Epithelial cell of prostate (primary cell): ENCODE measurements around the gene SNX32.

Experiments used
- DNase-seq: peaks from one replicate; pipeline ENCODE4 v3.0.0-alpha.2; 2011; ENCODE audit warnings: low read depth, low spot score
- H3K27ac ChIP-seq: fragments of 450-650 bp; 2 replicates; pipeline ENCODE4 v1.5.1; 2017; ENCODE audit warnings: mild to moderate bottlenecking

The SNX32 gene

DNA sequence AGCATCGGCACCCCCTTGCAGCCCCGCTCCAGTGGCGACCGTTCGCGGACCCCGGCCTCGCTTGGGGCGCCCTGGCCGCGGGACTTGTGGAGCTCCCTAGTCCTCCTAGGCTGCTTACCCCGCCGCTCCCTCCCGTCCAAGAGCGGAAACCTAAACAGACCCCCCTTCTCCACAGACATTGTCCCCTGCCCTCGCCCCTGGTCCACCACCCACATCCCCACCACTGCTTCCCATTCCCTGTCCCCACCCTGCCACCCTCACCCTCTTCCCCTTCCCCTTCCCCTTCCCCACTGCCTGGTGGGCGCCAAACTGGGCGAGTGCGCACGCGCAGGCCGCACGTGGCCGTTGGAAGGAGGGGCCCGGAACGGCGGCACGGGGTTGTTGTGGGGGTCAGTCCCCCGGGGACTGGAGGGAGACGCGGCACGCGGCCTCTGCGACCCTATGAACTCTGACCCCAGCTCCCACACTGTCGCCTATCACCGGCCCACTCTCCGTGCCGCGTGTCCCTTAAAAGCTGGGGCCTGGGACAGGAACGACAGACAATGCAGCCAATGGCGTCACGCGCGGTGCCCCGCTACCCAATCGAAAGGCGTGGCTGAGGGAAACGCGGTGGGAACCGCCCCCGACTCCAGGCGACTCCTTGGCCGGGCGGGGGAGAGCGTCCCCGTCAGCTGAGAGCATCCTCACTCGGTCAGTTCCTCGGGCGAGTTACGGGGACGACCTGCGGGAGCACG lies at the start of gene SNX32:
Gene SNX32 (plus strand): TSS at position 667 of the 734 bp plus-strand sequence. CDS start 103 bp downstream, outside the sequence.
- no peak within 1 kb of the TSS for H3K27ac ChIP-seq
- DNase-seq, result peak; percentile 20

DNA sequence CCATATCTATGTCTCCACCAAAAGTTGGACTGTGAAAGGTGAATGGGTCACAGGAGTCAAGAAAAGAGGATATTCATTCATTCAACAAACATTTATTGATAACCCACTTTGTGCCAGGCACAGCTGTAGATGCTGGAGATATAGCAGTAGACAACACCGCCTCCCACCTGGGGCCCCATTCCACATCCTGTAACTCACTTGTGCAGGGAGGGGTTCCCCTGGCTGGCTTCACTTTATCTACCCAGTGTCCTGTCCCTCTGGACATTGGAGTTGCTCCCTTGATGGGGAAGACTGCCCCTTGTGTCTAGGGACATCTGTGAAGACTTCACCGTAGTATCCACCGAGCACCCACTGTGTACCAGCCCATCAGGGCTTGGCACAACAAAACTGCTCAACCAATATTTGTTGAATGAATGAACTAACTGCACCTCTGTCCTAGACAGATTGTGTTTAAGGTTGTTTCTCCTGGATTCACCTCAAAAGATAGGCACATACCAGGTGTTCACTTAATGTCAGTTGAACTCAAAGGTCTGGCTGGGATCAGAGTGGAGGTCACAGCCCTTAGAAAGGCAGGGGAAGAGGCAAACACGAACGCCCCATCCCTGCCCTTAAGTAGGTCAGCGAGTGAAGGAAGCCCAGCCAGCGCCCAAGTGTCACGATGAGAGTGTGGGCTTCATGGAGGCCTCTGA lies 48.3 kb upstream of the SNX32 start:
- H3K27ac ChIP-seq, result no peak overlapping the region
- no peak for DNase-seq

DNA sequence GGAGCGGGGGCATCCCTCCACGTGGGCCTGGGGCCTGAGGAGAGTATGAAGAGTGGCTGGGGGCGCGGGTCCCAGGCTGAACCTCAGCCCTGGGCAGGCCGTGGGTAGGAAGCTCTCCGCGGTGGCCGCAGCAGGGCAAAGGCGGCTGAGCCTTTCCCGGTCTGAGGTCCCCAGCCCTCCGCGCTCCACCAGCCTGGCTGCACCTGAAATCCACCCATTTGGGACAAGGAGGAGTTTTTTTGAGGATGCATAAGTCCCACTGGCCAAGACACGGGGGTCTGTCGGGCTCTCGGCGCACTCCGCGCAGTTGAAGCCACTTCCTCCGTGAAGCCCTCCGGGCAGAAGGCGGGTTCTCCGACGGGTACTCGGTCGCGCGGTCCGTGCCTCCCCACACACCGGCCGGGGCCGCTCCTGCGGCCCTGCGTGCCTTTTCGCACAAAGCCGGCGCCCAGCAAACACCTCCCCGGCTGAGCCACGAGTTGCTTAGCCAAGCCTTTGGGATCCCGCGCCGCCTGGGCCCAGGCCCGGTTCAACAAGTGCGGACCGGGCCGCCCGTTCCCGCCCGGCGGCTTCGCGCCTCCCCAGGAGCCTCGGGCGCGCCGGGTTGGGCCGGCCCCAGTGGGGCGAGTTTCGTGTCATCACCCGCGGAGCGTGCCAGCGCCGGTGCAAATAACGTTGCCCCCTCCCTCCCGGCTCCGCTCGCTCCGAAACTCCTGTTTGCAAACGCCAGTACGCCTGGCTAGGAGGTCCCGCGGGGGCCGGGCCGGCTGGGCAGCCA lies 47.6 kb upstream of the SNX32 start:
- peak overlapping the region; percentile 12 for H3K27ac ChIP-seq
- no peak for DNase-seq

DNA sequence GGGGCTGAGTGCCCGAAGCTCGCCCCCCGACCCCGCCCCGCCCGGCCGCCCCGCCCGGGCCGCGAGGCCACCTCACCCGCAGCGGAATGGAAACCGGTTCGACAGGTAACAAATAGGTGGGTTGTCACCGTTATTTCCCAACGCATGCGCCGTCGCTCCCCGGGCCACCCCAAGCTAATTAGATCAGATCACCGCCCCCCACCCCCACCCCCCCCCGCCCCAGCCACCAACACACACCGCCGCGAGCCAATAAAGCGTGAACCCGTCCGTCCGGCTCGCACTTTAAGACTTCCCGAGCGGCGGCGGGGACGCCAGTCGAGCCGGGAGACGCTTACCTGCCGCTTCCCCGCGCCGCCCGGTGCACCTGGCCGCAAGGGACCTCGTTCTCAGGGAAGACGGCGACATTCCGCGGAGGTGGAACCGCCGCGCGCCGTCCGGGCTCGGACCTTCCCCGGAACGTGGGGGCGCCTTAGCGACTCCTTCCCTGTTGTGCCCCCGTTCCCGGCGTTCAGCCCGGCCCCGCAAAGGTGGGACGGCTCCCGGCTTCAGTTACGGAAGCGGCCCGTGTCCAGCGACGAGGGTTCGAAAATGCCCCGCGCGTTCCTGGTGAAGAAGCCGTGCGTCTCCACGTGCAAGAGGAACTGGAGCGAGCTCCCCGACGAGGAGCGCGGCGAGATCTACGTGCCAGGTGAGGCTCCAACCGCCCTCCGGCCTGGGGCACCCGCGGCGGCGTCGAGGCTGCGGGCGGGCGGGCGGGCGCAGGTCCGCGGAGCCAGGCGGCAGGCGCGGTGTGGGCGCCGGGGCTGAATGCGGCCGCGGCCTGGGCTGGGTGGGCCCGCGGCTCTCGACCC lies 46.8 kb upstream of the SNX32 start, which contains the start of gene OVOL1:
Gene OVOL1 (plus strand): TSS at position 278 of the 851 bp plus-strand sequence. CDS start 311 bp downstream, at position 589.
- H3K27ac ChIP-seq, result peak within 1 kb of the TSS; percentile 35

DNA sequence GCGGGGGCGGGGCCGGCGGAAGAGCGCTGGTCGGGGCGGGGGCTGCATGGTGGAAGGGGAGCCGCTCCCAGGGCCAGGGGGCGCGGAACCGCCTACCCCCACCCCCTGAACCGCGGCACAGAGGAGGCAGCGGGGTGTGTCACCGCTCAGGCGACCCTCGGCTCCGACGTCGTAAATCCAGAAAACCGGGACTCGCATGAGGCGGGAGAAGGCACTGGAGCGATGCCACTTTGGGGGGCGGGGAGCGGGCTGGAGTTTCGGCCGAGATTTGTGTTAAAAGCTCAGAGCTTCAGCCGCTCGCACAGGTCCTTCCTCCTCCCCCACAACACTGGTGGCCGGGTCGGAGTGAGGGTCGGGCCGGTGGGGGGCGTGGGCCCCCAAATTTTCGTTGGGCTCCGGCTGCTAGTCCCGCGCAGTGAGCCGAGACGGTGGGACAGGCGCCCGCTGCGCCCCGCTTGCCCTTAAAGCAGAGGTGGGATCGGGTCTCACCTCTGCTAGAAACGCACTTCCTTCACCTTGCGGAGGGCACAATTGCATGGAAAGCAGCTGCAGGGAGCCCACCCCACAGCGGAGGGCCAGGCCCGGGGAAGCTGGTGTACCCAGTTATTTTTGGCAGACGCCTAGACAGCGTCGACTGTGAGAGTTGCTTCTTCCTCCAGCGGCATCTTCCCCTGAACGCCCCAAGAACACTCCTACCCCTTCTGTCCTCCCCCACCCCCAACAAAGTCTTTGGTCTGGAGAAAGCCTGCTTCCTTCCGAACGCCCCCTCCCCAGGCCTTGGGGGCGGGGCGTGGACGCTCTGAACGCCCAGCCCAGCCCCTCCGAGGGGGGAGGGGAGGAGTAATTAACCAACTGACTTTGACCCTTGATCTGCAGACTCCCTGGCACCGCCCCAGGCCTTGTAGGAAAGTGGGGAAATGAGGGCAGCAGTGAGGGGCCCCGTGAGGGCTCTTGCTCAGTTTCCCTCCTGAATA lies 45.8 kb upstream of the SNX32 start:
- peak overlapping the region; percentile 35 for H3K27ac ChIP-seq
- no peak for DNase-seq

More for the DNA sequence above, 46.8 kb upstream of the SNX32 start, which contains the start of gene OVOL1:
- no peak for DNase-seq

DNA sequence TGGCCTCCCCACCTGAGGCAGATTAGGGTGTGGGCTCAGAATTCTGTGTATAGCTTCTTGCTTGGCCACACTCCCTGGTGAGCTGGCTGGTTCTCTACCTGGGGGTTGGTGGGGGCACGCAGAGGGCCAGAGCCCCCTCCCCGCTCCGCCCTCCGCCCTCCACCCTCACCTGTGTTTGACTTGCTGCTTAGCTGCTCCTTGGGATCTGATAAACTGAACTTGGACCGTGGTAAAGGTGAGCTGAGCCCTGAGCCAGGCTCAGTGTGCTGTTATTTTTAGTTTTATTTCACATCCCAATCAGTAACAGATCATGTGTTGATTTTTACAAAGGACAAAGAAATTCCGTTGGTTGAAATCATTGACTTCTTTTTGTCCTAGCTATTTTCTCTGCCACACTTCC lies 44.9 kb upstream of the SNX32 start:
- H3K27ac ChIP-seq, result no peak overlapping the region
- no peak for DNase-seq

DNA sequence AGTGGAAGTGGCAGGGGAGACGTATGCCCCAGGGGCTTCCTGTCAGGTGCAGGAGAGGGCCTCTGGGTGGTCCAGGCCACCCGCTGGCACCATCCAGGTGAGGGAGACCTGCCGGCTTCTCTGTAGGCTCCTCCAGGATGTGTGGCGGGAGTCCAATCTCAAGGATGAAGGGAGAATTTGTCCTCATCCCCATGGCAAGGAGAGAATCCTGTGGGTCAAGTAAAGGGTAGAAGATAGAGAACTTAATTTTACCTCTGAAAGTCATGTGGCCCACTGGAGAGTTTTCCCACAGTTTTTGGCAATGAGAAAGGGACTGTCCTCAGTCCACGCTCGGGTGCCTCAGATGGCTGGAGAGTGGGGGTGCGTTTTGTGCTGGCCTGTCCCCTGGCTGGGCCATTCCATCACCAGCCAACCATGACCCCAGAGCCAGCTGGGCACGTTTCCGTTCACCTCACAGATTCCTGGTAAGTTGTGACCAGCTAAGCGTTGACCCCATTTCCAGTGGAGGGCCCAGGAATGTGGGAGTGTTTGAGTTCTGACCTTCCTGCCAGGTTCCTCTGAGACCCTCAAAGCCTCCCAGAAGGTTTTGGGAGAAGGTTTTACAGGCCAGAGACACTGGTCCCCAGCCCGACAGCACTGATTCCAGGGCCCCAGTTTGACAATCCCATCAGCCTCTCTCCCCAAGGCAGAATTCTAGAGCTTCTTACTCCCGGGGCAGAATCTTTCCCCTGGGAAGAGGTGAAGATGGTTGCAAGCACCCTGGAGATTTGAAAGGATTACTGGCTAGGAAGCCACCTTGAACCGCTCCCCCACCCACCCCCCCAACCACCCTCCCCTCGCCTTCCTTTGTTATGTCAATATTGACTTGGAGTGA lies 44.3 kb upstream of the SNX32 start:
- no peak for DNase-seq
- H3K27ac ChIP-seq, result no peak overlapping the region

DNA sequence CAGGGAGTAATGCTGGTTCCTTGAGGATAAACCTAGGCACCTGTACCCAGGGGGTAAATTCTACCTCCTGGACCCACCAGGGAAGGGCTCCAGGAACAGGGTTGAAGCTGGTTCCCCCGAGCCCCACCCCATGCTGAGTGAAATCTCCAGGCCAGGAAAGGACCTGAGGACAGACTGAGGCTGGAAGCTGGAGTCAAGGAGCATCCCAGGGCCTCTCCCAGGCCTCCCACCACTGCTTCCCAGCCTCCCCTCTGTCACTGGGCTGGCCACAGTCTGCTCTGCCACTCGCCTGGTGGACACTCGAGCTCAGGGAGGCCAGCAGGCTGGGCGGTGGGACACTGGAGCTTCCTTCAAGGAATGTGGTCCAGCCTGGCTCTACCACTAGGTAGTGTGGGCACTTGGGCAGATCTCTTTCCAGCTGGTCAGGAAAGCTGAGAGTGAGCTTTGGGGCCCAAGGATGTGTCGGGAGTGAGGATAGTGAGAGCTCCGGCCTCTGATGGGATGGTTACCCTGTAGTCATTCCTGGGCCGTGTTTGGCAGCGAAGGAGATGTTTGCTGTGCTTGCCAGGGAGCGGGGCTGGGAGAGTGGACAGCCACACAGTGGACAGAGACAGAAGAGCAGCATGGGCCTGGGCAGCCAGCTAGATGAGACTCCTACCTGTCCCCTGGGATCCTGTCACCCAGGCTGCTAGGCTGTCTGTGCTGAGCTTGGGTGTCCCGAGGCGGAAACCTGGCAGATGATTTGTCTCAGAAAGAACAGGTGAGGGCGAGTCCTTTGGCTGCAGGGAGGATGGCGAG lies 43.5 kb upstream of the SNX32 start:
- no peak for DNase-seq
- peak overlapping the region; percentile 77 for H3K27ac ChIP-seq

DNA sequence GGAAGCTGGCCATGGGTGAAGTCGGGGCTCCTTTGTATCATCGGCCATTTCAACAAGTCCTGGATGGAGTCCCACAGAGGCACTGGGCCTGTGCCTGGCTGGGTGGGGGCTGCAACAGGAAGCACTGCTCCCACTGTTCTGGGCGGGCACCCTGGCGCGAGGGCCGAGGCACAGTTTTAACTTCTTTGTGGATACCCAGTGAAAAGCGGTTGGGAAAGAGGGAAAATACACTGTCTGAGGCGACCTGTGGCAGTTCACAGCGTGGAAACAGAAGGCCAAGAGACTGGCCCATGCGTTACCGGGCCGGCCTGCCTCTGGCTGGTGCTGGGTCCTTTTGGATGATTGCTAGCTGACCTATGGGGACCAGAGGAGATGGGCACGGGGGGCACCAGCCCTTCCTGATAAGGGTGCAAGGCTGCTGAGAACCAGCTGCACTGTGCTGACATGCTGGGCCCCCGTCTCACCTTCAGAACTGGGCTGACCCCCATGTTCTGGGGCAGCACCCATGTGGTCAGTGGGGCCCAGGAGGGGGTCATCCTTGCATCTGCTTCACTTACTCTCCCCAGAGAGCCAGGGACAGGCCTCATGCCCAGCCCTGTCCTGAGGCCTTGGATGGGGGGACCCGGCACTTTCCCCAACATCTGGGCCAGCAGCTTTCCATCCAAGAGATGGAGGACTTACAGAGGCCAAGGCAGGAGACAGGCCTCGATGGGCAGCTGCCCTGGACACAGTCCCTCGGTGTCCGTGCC lies 42.7 kb upstream of the SNX32 start:
- DNase-seq, result no peak
- peak overlapping the region; percentile 77 for H3K27ac ChIP-seq

DNA sequence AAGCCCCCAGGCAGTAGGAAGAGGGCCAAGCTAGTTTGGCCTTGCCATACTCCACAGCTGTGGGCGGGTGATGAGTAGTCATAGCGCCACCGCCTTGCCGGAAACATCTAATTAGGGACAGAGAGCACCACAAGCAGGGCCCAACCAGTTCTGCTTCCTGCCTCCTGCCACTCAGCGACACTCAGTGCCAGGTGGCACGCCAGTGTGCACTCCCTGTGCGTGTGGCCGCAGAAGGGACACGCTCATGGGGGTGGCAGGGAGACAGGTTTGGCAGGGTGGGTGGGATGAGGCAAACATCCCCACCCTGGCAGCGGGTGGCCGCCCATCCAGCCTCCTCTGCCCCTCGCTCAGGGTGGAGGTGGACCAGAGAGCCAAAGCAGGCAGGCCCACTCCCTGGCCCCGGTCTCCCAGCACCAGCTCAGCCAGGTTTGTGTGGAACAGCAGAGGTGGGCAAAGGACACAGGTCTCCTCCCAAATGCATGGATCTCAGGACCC lies 42.0 kb upstream of the SNX32 start:
- H3K27ac ChIP-seq, result peak overlapping the region; percentile 77
- no peak for DNase-seq

DNA sequence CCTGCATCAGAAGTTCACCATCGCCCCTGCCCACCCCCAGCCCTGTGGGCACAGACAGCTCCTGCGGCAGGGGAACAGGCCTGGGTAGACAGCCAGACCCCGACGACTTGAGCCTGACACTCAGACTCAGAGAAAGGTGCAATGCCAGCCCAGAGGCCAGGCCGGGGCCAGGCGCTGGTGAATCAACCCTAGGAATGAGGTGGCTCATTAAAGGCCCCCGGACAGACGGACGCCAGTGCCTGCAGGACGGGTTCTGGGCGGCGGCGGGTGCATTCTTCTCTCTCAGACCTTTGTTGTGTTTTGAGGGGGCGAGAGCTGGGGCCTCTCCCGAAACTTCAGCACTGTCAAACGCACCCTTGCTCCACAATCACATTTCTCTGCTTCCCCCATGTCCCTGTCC lies 41.3 kb upstream of the SNX32 start:
- no peak for DNase-seq
- H3K27ac ChIP-seq, result peak overlapping the region; percentile 77

DNA sequence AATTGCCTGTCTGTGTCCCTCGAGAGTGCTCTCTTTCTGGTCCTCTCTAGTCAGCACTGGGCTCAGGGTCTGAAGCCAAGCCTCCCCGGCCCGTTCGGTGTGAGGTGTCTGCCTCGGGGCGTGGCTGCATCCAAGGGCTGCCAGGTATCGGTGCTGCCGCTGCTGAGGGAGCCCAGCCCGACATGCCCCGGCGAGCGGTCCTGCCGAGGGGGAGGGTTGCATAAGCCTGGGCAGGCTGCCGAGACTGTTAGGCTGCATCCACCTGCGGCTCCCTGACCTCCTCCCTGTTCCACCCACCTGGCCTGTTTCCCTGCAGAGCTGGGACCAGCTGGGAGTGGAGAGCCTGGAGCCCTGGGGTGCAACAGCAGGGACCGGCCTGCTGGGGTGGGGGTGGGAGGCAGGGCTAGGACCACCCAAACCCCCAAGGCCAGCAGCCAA lies 40.6 kb upstream of the SNX32 start:
- peak overlapping the region; percentile 77 for H3K27ac ChIP-seq
- DNase-seq, result peak; percentile 81

DNA sequence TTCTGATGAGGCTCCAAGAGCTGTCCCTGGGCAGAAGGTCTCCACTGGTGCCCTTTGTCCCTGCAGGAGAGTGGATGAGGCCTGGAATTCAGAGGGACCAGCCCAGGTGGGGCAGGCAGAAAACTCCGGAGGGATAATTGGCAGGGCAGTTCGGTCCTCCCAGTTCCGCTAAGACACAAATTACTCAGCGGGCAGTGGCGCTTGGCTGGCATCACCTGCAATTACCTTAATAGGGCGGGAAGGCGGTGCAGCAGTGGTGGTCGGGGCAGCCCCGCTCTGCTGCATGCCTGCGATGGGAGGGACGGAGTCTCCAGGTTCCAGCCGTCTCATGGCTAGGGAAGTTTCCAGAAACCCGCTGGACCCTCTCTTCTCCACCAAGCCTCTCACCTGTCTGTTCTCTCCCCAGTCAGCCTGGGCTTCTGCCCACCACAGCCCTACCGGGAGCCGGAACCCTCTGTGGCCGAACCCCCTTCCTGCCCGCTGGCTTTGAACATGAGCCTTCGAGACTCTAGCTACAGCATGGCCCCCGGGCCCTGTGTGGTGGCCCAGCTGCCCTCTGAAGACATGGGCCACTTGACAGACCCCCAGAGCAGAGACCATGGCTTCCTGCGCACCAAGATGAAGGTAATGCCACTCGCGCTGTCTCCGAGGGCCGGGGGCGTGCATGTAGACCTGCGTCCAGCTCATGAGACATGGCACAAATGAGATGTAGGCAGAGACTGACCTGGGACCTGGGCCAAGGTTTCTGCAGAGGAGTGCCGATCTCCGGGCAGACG lies 40.0 kb upstream of the SNX32 start:
- DNase-seq, result no peak
- peak overlapping the region; percentile 77 for H3K27ac ChIP-seq

DNA sequence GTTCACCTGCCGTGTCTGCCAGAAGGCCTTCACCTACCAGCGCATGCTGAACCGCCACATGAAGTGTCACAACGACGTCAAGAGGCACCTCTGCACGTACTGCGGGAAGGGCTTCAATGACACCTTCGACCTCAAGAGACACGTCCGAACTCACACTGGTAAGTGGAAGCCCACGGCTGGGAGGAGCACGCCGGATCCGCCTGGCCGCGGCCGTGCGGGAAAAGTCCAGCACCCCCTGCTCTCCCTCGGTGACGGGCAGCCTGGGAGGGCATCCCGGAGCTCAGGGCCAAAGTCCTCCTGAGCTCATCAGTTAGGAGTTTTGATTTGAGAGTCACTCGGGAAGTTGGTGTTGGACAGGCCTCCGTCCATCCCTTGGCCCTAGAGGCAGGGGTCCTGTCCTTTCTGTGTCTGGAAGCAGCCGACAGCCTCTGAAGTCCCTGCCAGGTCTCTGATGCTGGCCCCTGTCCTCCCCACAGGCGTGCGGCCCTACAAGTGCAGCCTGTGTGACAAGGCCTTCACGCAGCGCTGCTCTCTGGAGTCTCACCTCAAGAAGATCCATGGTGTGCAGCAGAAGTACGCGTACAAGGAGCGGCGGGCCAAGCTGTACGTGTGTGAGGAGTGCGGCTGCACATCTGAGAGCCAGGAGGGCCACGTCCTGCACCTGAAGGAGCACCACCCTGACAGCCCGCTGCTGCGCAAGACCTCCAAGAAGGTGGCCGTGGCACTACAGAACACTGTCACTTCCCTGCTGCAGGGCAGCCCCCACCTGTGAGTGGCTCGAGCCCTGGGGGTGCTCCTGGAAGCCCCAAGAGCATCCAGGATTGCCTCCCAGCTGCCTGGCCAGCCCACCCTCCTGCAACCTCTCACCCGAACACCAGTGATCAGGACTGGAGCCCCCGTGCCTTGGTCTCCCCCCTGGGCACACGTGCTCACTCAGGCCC lies 38.9 kb upstream of the SNX32 start:
- no peak for DNase-seq

More for the DNA sequence above, 38.9 kb upstream of the SNX32 start:
- no peak overlapping the region for H3K27ac ChIP-seq
